ENCODE results near the gene EPHX1. TPM values are rescaled to one million over a fixed set of nuclear protein-coding genes. Genes with fewer than 3 reads are reported as not detected.
"Not testable (repeated sequence)": the region's sequence is repeated elsewhere in the genome, so short reads cannot be mapped to it uniquely, and the experiment has no call there.

EPHX1 gene
- total RNA-seq, 2 experiments from 2014 or later, result 2.6 to 2.8 TPM

- DNase-seq, result peak; percentile 19
- H3K9me3 Mint-ChIP-seq, H3K27me3 Mint-ChIP-seq, H3K27ac Mint-ChIP-seq, H3K4me3 Mint-ChIP-seq: not testable (repeated sequence)
- ChIA-PET CTCF (interaction anchor here (0.6 to 3.4 kb wide), 8 partner anchors 13 to 303 kb away, joined by 3 to 35 read pairs (median 16); partner anchors contain the start of genes PYCR2 and TMEM63A), POLR2A (interaction anchor here (0.7 to 3.1 kb wide), 7 partner anchors 9 to 312 kb away, joined by 3 to 49 read pairs (median 5); partner anchors contain the start of genes PYCR2 and TMEM63A)
- peaks cover 26% of the 10 kb centered on the region for H3K36me3 Mint-ChIP-seq
- H3K4me1 Mint-ChIP-seq (ENCODE audit: low read depth), result peaks cover 32% of the 10 kb centered on the region
- intact Hi-C loops (cut with micrococcal nuclease), result loop anchor here (2.0 to 5.0 kb wide), 6 partner anchors 118 to 352 kb away; partner anchors contain the start of genes ENAH, H3-3A and LBR
Observed at GRCh38 chr1:225779165-225779564, 30.8 kb upstream of the EPHX1 start.

DNA sequence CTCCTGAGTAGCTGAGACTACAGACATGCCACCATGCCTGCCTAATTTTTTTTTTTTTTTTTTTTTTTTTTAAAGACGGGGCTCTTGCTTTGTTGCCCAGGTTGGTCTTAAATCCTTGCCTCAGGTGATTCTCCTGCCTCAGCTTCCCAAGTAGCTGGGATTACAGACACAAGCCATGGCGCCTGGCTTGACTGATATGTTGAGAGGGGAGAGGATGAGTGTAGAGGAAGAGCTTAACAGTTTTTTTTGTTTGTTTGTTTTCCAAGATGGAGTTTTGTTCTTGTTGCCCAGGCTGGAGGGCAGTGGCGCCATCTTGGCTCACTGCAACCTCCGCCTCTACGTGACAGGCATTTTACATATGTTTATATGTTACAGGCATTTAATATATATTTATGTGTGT is 29.8 kb upstream of the EPHX1 start:
- H3K4me1 Mint-ChIP-seq (ENCODE audit: low read depth), result peaks cover 32% of the 10 kb centered on the region
- CTCF ChIA-PET, result interaction anchor here (0.6 to 3.4 kb wide), 4 partner anchors 12 to 304 kb away, joined by 3 to 35 read pairs (median 18); no protein-coding TSS in a partner anchor
- no peak for DNase-seq
- intact Hi-C loops (cut with micrococcal nuclease), result no loop called here
- H3K27ac Mint-ChIP-seq, result no peak overlapping the region
- H3K36me3 Mint-ChIP-seq, result peaks cover 27% of the 10 kb centered on the region
- POLR2A ChIA-PET, result interaction anchor here (0.7 kb wide), 1 partner anchor 32 kb away, joined by 5 read pairs; no protein-coding TSS in a partner anchor
- no peaks in the 10 kb centered on the region for H3K27me3 Mint-ChIP-seq
- H3K9me3 Mint-ChIP-seq, result no peaks in the 10 kb centered on the region
- peak overlapping the region; percentile 33 for H3K4me3 Mint-ChIP-seq

DNA sequence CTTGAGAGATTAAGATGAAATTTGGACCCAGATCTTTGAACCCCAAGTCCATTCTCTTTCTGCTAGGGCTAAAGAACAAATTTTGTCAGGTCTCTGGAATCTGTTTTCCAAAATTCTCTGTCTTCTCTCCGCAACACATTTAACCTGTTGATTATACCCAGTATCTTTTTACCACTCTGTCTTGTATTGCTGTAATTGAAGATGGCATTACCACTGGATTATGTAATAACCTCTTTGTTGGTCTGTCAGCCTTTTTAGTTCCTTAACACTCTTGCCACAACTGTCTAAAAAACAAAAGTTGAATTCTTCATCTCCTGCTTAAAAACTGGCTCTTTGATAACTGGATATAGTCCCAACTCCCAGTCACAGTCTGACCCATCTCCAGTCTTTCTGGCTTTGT is 29.3 kb upstream of the EPHX1 start:
- Mint-ChIP-seq H3K4me1 (ENCODE audit: low read depth) (peaks cover 32% of the 10 kb centered on the region), H3K36me3 (peaks cover 27% of the 10 kb centered on the region), H3K4me3 (peak overlapping the region; percentile 0), H3K9me3 (no peaks in the 10 kb centered on the region), H3K27me3 (no peaks in the 10 kb centered on the region), H3K27ac (no peak overlapping the region)
- DNase-seq, result no peak
- ChIA-PET CTCF (no interaction called here), POLR2A (interaction anchor here (0.7 kb wide), 1 partner anchor 31 kb away, joined by 5 read pairs; no protein-coding TSS in a partner anchor)
- intact Hi-C loops (cut with micrococcal nuclease), result no loop called here

DNA sequence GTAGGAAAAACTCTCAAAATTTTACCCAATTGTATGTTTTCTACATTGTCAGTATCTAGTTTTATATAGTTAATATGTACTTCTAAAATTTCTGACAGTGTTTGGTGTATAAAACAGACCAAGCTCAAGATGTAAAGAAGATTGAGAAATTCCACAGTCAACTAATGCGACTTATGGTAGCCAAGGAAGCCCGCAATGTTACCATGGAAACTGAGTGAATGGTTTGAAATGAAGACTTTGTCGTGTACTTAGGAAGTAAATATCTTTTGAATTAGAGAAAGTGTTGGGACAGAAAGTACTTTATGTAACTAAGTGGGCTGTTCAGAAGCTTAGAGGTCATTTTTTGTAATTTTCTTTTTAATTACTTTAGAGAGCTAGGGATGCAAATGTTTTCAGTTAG is 20.8 kb upstream of the EPHX1 start:
- H3K36me3 Mint-ChIP-seq, result peaks cover 49% of the 10 kb centered on the region
- H3K9me3 Mint-ChIP-seq; H3K4me1 Mint-ChIP-seq (ENCODE audit: low read depth); intact Hi-C loops (cut with micrococcal nuclease); H3K4me3 Mint-ChIP-seq; H3K27ac Mint-ChIP-seq; H3K27me3 Mint-ChIP-seq; DNase-seq: not testable (repeated sequence)
- ChIA-PET POLR2A (interaction anchor here (1.0 kb wide), 1 partner anchor 10 kb away, joined by 4 read pairs; no protein-coding TSS in a partner anchor), CTCF (interaction anchor here (1.0 to 1.8 kb wide), 3 partner anchors 12 to 337 kb away, joined by 3 to 6 read pairs (median 4); partner anchors contain the start of gene SRP9)

DNA sequence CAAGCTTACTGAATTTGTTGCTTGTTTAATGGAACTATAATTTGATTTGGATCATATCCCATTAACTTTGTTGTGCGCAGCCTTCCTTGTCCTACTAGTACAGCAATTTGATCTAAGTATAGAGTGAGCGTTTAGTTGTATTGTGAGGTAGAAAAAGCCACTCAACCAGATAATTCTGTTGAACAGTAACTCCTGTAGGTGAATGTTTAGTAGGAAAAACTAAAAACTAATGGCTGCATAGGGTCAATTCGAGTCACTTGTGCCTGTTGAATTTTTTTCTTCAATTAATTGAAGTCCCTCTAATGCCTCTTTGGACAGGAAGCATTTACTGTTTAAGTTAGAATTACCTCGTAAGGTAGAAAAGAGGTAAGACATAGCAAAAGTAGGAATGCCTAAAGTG is 15.0 kb upstream of the EPHX1 start:
- H3K36me3 Mint-ChIP-seq, result peaks cover 30% of the 10 kb centered on the region
- intact Hi-C loops (cut with micrococcal nuclease), result no loop called here
- no peaks in the 10 kb centered on the region for H3K27me3 Mint-ChIP-seq
- no peak overlapping the region for H3K27ac Mint-ChIP-seq
- ChIA-PET CTCF (no interaction called here), POLR2A (no interaction called here)
- H3K9me3 Mint-ChIP-seq, result no peaks in the 10 kb centered on the region
- no peak overlapping the region for H3K4me3 Mint-ChIP-seq
- no peaks in the 10 kb centered on the region for H3K4me1 Mint-ChIP-seq (ENCODE audit: low read depth)
- no peak for DNase-seq

DNA sequence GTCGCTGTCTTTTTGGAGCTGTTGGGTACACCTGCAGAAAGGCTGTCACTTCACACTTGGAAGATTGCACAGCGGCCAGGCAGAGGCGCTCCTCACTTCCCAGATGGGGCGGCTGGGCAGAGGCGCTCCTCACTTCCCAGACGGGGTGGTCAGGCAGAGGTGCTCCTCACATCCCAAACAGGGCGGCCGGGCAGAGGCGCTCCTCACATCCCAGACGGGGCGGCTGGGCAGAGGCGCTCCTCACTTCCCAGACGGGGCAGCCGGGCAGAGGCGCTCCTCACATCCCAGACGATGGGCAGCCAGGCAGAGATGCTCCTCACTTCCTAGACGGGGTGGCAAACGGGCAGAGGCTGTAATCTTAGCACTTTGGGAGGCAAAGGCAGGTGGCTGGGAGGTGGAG is 13.8 kb upstream of the EPHX1 start:
- H3K4me1 Mint-ChIP-seq (ENCODE audit: low read depth); DNase-seq; H3K27me3 Mint-ChIP-seq; H3K27ac Mint-ChIP-seq; H3K9me3 Mint-ChIP-seq; intact Hi-C loops (cut with micrococcal nuclease); CTCF ChIA-PET; POLR2A ChIA-PET; H3K4me3 Mint-ChIP-seq: not testable (repeated sequence)
- H3K36me3 Mint-ChIP-seq, result peaks cover 21% of the 10 kb centered on the region

- H3K27me3 Mint-ChIP-seq; POLR2A ChIA-PET; H3K4me3 Mint-ChIP-seq; H3K4me1 Mint-ChIP-seq (ENCODE audit: low read depth); DNase-seq; H3K27ac Mint-ChIP-seq; H3K36me3 Mint-ChIP-seq; CTCF ChIA-PET; intact Hi-C loops (cut with micrococcal nuclease); H3K9me3 Mint-ChIP-seq: not testable (repeated sequence)
Observed at GRCh38 chr1:225801146-225801545, 8.8 kb upstream of the EPHX1 start.

DNA sequence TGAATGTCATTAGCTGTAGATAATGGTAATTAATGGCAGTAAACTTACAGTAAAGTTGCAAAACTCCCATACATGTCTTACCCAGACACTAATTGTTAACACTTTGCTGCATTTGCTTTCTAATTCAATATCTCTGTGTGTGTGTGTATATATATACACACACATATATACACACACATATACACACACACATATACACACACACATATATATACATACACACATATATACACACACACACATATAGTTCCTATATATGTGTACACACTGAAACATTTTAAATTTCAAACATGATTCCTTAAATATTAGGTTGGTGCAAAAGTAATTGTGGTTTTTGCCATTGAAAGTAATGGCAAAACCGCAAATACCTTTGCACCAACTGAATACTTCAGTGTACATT is 3.7 kb upstream of the EPHX1 start:
- DNase-seq, result no peak
- H3K4me3 Mint-ChIP-seq, result no peak overlapping the region
- intact Hi-C loops (cut with micrococcal nuclease), result no loop called here
- no peaks in the 10 kb centered on the region for H3K36me3 Mint-ChIP-seq
- peaks cover 2% of the 10 kb centered on the region for H3K27me3 Mint-ChIP-seq
- H3K27ac Mint-ChIP-seq, result no peak overlapping the region
- CTCF ChIA-PET, result no interaction called here
- POLR2A ChIA-PET, result no interaction called here
- peaks cover 11% of the 10 kb centered on the region for H3K4me1 Mint-ChIP-seq (ENCODE audit: low read depth)
- no peaks in the 10 kb centered on the region for H3K9me3 Mint-ChIP-seq

GRCh38 chr1:225806736-225807135 is 3.2 kb upstream of the EPHX1 start:
- peaks cover 11% of the 10 kb centered on the region for H3K4me1 Mint-ChIP-seq (ENCODE audit: low read depth)
- H3K36me3 Mint-ChIP-seq; intact Hi-C loops (cut with micrococcal nuclease); POLR2A ChIA-PET; H3K9me3 Mint-ChIP-seq; H3K27ac Mint-ChIP-seq; H3K4me3 Mint-ChIP-seq; H3K27me3 Mint-ChIP-seq; DNase-seq: not testable (repeated sequence)
- CTCF ChIA-PET, result interaction anchor here (0.7 kb wide), 1 partner anchor 1018 kb away, joined by 4 read pairs; no protein-coding TSS in a partner anchor

DNA sequence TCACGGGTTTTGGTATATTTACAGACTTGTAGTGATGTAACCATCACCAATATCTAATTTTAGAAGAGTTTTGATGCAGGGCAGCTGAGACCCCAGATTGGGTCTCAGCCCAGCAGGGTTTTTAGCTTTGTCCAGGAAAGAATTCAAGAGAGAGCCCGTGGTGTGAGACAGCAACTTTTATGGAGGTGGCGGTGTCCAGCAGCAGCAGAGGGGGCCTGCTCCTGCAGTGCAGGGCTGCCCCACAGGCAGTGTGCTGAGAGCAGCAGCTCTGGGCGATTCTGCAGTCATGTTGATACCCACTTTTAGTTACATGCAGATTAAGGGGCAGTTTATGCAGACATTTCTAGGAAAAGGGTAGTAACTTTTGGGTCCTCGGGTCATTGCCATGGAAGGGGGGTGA is 1.8 kb upstream of the EPHX1 start:
- intact Hi-C loops (cut with micrococcal nuclease), result no loop called here
- H3K9me3 Mint-ChIP-seq, result no peaks in the 10 kb centered on the region
- no peak overlapping the region for H3K4me3 Mint-ChIP-seq
- H3K4me1 Mint-ChIP-seq (ENCODE audit: low read depth), result peaks cover 11% of the 10 kb centered on the region
- ChIA-PET CTCF (interaction anchor here (1.3 kb wide), 1 partner anchor 103 kb away, joined by 3 read pairs; no protein-coding TSS in a partner anchor), POLR2A (interaction anchor here (1.5 kb wide), 1 partner anchor 30 kb away, joined by 4 read pairs; the partner anchor contains the start of gene SRP9)
- no peak for DNase-seq
- H3K27ac Mint-ChIP-seq, result no peak overlapping the region
- no peaks in the 10 kb centered on the region for H3K36me3 Mint-ChIP-seq
- peaks cover 2% of the 10 kb centered on the region for H3K27me3 Mint-ChIP-seq

DNA sequence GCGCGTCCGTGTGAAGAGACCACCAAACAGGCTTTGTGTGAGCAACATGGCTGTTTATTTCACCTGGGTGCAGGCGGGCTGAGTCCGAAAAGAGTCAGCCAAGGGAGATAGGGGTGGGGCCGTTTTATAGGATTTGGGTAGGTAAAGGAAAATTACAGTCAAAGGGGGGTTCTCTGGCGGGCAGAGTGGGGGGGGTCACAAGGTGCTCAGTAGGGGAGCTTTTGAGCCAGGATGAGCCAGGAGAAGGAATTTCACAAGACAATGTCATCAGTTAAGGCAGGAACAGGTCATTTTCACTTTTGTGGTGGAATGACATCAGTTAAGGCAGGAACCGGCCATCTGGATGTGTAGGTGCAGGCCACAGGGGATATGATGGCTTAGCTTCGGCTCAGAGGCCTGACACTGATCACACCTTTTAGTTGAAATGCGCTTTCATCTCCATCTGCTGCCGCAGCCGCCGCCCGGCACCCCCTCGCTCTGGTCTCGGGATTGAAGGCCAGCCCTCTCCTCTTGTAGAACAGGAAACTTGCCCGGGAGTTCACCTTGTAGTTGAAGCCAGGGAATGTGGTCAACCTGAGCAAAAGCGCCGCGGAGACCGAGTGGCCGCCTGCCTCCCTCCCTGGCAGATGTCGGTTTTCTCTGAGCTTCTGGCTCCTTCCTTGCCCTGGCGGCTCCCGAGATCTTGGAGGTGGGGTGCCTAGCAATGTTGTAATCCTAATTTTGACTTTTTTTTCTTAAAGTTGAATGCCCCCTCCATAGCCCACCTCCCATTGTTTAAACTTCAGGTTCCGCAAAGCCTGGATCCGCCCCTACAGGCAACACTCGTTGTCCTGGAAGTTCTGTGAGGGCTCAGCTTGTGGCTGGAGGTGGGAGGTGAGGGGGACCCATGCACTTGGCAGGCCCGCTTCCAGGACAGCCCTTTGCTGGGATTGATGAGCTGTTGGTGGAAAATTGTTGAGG is 935 bp downstream of the EPHX1 start:
- H3K4me1 Mint-ChIP-seq (ENCODE audit: low read depth), result peaks cover 11% of the 10 kb centered on the region
- H3K4me3 Mint-ChIP-seq, result peak overlapping the region; percentile 73
- H3K27ac Mint-ChIP-seq, DNase-seq, H3K27me3 Mint-ChIP-seq, H3K36me3 Mint-ChIP-seq, POLR2A ChIA-PET, H3K9me3 Mint-ChIP-seq: not testable (repeated sequence)
- CTCF ChIA-PET, result interaction anchor here (0.8 to 2.0 kb wide), 4 partner anchors 34 to 336 kb away, joined by 3 to 6 read pairs (median 4); partner anchors contain the start of gene SRP9
- intact Hi-C loops (cut with micrococcal nuclease), result loop anchor here (2.0 kb wide), 1 partner anchor 34 kb away; the partner anchor contains the start of gene SRP9

Data from activated CD4-positive, alpha-beta memory T cell treated with anti-CD3 and anti-CD28 coated beads for 36 hours (primary cell).